RWPE1 (cell line): Measurements from ENCODE around the gene CASP2.
A peak's percentile ranks its signal among the peaks of the same experiment; 100 is the strongest.

Experiments used
- CTCF ChIA-PET: fragments of 350-600 bp; sonication (Branson Sonifier 250); formaldehyde crosslinking; extraction: SDS; loops from one replicate; lab custom pipeline; 2021; lab: Yijun Ruan, JAX
- POLR2A ChIA-PET: fragments of 400-600 bp; formaldehyde crosslinking; extraction: SDS; loops from one replicate; lab custom pipeline; 2020; ENCODE audit warnings: antibody characterized with exemption; ENCODE audit not compliant: low non-redundant PET; lab: Yijun Ruan, JAX
- DNase-seq: peaks from one replicate; pipeline ENCODE4 v3.0.0; 2012; ENCODE audit warnings: low spot score
- H3K27ac ChIP-seq: fragments of 450-650 bp; 2 replicates; pipeline ENCODE4 v1.5.1; 2017
- CTCF ChIP-seq: fragments of 450-650 bp; conservative IDR thresholded peaks from 2 replicates; pipeline ENCODE4 v1.5.1; 2017; ENCODE audit warnings: low read depth, mild to moderate bottlenecking

The CASP2 gene

GRCh38 chr7:143287935-143288826, at the start of gene CASP2:
CASP2 (plus strand) TSS chr7:143288351; CDS start chr7:143288456, 105 bp downstream.
- ChIA-PET CTCF (no interaction called here), POLR2A (interaction anchor here (0.7 kb wide), 1 partner anchor 746 kb away, joined by 3 read pairs; no protein-coding TSS in a partner anchor)
- DNase-seq, result peak; percentile 99
- no peak for TF ChIP-seq CTCF
- H3K27ac ChIP-seq, result peak within 1 kb of the TSS; percentile 86

GRCh38 chr7:143239813-143240212, 48.3 kb upstream of the CASP2 start:
- TF ChIP-seq CTCF, result no peak
- no peak overlapping the region for H3K27ac ChIP-seq
- DNase-seq, result no peak
- ChIA-PET CTCF (interaction anchor here (1.1 to 1.3 kb wide), 4 partner anchors 24 to 176 kb away, joined by 3 to 11 read pairs (median 6); partner anchors contain the start of gene EPHA1), POLR2A (no interaction called here)

- CTCF ChIA-PET, result interaction anchor here (0.5 to 1.3 kb wide), 11 partner anchors 16 to 493 kb away, joined by 3 to 11 read pairs (median 4); partner anchors contain the start of genes EPHA1 and GSTK1
- POLR2A ChIA-PET, result no interaction called here
These were observed 47.6 kb upstream of the CASP2 start for GRCh38 chr7:143240291-143241168.

GRCh38 chr7:143242306-143242705, 45.8 kb upstream of the CASP2 start:
- POLR2A ChIA-PET, result no interaction called here
- H3K27ac ChIP-seq, result no peak overlapping the region
- CTCF ChIA-PET, result no interaction called here
- TF ChIP-seq CTCF, result no peak
- no peak for DNase-seq

More at GRCh38 chr7:143240291-143241168, 47.6 kb upstream of the CASP2 start:
- DNase-seq, result peak; percentile 37
- TF ChIP-seq CTCF, result peak; percentile 98
- H3K27ac ChIP-seq, result no peak overlapping the region

- TF ChIP-seq CTCF, result no peak
- DNase-seq, result no peak
- ChIA-PET CTCF (no interaction called here), POLR2A (no interaction called here)
- no peak overlapping the region for H3K27ac ChIP-seq
These were observed 45.0 kb upstream of the CASP2 start for GRCh38 chr7:143243111-143243510.

GRCh38 chr7:143243614-143244013, 44.5 kb upstream of the CASP2 start:
- no peak overlapping the region for H3K27ac ChIP-seq
- TF ChIP-seq CTCF, result no peak
- POLR2A ChIA-PET, result no interaction called here
- CTCF ChIA-PET, result no interaction called here
- no peak for DNase-seq
